ENCODE results near the gene TOLLIP. TPM values are rescaled to one million over a fixed set of nuclear protein-coding genes. Genes with fewer than 3 reads are reported as not detected.

TOLLIP gene
- total RNA-seq, 1 experiment from 2014 or later = 53.4 TPM

- H3K27ac Mint-ChIP-seq (ENCODE audit: unreplicated experiment) = no peak overlapping the region
- BruUV-seq (replicated peaks) = no TSS peak
- intact Hi-C loops (cut with micrococcal nuclease; ENCODE audit: unreplicated experiment) = no loop called here
- DNase-seq = no peak
- CTCF ChIA-PET = no interaction called here
- H3K36me3 Mint-ChIP-seq (ENCODE audit: insufficient read depth, unreplicated experiment) = peaks cover 18% of the 10 kb centered on the region
- H3K27me3 Mint-ChIP-seq (ENCODE audit: unreplicated experiment) = no peaks in the 10 kb centered on the region
- no peaks in the 10 kb centered on the region for H3K4me1 Mint-ChIP-seq (ENCODE audit: low read depth, unreplicated experiment)
- no peak overlapping the region for H3K4me3 Mint-ChIP-seq (ENCODE audit: low read depth, unreplicated experiment)
- TF ChIP-seq, protein P1, sequence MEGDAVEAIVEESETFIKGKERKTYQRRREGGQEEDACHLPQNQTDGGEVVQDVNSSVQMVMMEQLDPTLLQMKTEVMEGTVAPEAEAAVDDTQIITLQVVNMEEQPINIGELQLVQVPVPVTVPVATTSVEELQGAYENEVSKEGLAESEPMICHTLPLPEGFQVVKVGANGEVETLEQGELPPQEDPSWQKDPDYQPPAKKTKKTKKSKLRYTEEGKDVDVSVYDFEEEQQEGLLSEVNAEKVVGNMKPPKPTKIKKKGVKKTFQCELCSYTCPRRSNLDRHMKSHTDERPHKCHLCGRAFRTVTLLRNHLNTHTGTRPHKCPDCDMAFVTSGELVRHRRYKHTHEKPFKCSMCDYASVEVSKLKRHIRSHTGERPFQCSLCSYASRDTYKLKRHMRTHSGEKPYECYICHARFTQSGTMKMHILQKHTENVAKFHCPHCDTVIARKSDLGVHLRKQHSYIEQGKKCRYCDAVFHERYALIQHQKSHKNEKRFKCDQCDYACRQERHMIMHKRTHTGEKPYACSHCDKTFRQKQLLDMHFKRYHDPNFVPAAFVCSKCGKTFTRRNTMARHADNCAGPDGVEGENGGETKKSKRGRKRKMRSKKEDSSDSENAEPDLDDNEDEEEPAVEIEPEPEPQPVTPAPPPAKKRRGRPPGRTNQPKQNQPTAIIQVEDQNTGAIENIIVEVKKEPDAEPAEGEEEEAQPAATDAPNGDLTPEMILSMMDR (IDR thresholded peaks at IDR 0.05; ENCODE audit: unreplicated experiment) = no peak
- H3K9me3 Mint-ChIP-seq (ENCODE audit: low read depth, unreplicated experiment) = no peaks in the 10 kb centered on the region
Observed at GRCh38 chr11:1285876-1286275, 23.6 kb downstream of the TOLLIP start.

- H3K27me3 Mint-ChIP-seq (ENCODE audit: unreplicated experiment) = no peaks in the 10 kb centered on the region
- H3K4me1 Mint-ChIP-seq (ENCODE audit: low read depth, unreplicated experiment) = no peaks in the 10 kb centered on the region
- CTCF ChIA-PET = no interaction called here
- intact Hi-C loops (cut with micrococcal nuclease; ENCODE audit: unreplicated experiment) = no loop called here
- no peak overlapping the region for H3K27ac Mint-ChIP-seq (ENCODE audit: unreplicated experiment)
- DNase-seq = no peak
- H3K9me3 Mint-ChIP-seq (ENCODE audit: low read depth, unreplicated experiment) = no peaks in the 10 kb centered on the region
- TF ChIP-seq, protein P1 (IDR thresholded peaks at IDR 0.05; ENCODE audit: unreplicated experiment) = no peak
- H3K36me3 Mint-ChIP-seq (ENCODE audit: insufficient read depth, unreplicated experiment) = peaks cover 23% of the 10 kb centered on the region
- no peak overlapping the region for H3K4me3 Mint-ChIP-seq (ENCODE audit: low read depth, unreplicated experiment)
- BruUV-seq (replicated peaks) = no TSS peak
Observed at GRCh38 chr11:1285316-1285744, 24.1 kb downstream of the TOLLIP start.

DNA sequence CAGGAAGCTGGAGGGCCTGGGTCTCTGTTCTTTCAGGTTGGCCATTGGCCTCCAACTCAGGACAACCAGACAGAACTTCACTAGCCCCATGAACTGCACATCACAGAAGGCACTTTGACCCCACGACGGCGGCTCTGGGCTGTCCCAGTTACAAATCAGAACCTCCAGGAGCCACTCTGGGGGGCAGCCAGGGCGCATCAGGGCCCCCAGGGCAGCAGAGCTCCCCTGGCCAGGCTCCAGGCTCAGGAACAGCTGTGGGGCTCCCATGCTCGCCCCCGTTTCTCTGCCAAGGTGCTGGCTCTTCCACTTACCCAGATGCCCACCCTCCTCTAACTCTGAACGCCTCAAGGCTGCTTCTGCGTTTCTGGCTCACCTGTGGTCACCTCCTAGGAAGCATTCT, 25.5 kb downstream of the TOLLIP start:
- no peaks in the 10 kb centered on the region for H3K27me3 Mint-ChIP-seq (ENCODE audit: unreplicated experiment)
- H3K36me3 Mint-ChIP-seq (ENCODE audit: insufficient read depth, unreplicated experiment) = peaks cover 29% of the 10 kb centered on the region
- no peaks in the 10 kb centered on the region for H3K9me3 Mint-ChIP-seq (ENCODE audit: low read depth, unreplicated experiment)
- TF ChIP-seq, protein P1 (IDR thresholded peaks at IDR 0.05; ENCODE audit: unreplicated experiment) = no peak
- BruUV-seq (replicated peaks) = no TSS peak
- no peak for DNase-seq
- no peak overlapping the region for H3K4me3 Mint-ChIP-seq (ENCODE audit: low read depth, unreplicated experiment)
- H3K27ac Mint-ChIP-seq (ENCODE audit: unreplicated experiment) = no peak overlapping the region
- CTCF ChIA-PET = no interaction called here
- intact Hi-C loops (cut with micrococcal nuclease; ENCODE audit: unreplicated experiment) = no loop called here
- no peaks in the 10 kb centered on the region for H3K4me1 Mint-ChIP-seq (ENCODE audit: low read depth, unreplicated experiment)

DNA sequence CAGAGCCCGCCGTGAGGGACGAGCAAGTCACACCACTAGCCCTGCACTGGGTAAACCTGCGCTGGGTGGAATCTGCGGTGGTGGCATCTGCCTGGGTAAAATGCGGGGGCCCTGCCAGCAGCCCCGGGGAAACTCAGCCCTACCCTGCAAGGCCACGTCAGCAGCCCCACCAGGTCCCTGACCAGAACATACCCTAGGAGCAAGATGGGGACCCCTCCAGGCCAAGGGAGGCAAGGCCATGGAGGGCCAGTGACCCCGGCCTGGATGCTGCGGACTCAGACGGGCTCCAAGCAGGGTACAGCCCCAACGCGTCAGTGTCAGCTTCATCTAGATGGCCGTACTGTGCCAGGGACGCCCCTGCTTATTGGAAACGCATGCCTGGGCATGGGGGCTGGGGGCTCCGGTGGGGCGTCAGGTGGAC, 26.3 kb downstream of the TOLLIP start:
- Mint-ChIP-seq H3K4me3 (ENCODE audit: low read depth, unreplicated experiment) (no peak overlapping the region), H3K9me3 (ENCODE audit: low read depth, unreplicated experiment) (no peaks in the 10 kb centered on the region), H3K4me1 (ENCODE audit: low read depth, unreplicated experiment) (no peaks in the 10 kb centered on the region), H3K27ac (ENCODE audit: unreplicated experiment) (no peak overlapping the region), H3K27me3 (ENCODE audit: unreplicated experiment) (no peaks in the 10 kb centered on the region), H3K36me3 (ENCODE audit: insufficient read depth, unreplicated experiment) (peaks cover 29% of the 10 kb centered on the region)
- DNase-seq = no peak
- TF ChIP-seq, protein P1 (IDR thresholded peaks at IDR 0.05; ENCODE audit: unreplicated experiment) = no peak
- BruUV-seq (replicated peaks) = no TSS peak
- CTCF ChIA-PET = no interaction called here
- intact Hi-C loops (cut with micrococcal nuclease; ENCODE audit: unreplicated experiment) = no loop called here
